ENCODE measurements around the gene JAKMIP2.

The JAKMIP2 gene

DNA sequence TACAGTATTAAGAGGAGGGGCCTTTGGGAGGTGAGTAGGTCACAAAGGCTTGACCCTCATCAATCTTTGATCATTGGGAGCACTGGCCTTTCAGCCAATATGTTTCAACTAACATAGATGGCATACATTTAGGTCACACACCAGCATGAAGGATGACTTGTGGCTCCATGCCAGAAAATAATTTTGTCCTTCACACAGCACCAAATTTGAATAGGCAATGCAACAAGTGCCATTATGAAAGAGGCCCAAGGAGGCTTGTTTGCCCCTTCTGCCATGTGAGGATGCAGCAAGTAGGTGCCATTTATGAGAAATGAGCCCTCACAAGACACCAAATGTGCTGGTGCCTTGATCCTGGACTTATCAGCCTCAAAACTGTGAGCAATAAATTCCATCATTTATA is 81.1 kb downstream of the JAKMIP2 start:
- no peak for DNase-seq (ENCODE audit: low read depth in 2 of 3, low spot score in 1 of 3)

DNA sequence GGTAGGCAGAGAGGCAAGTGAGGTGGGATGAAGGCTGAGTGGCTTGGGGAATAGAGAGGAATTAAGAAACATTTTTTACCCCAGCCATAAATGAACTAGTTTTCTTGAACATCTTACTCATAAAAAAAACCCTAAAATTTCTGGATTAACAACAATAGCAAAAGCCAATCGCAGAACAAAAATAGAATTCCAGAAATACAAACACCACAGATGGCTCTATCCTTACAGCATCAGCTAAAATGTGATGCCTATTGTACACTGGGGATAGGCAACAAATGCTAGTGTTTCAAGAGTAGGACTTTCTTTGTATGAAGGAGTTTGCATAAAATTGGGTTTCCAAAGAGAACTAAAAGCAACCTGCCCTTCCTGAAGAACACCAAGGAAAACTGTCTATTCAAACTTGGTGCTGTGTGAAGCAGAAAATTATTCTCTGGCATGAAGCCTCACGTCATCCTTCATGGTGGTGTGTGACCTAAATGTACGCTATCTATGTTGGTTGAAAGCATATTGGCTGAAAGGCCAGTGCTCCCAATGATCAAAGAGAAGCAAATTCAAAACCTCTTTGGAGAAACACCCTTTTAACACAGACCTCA is 82.9 kb downstream of the JAKMIP2 start:
- DNase-seq (ENCODE audit: low read depth in 2 of 3, low spot score in 1 of 3): no peak

DNA sequence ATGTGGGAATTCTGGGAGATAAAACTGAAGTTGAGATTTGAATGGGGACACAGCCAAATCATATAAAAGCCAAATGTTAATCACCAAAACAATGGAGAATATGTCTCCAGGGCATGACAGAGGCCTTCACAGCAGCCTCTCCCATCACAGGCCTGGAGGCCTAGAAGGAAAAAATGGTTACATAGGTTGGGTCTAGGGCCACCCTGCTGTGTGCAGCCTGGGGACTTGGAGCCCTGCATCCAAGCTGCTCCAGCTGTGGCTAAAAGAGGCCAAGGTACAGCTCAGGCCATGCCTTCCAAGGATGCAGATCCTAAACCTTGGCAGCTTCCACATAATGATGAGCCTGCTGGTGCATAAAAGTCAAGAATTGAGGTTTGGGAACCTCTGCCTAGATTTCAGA is 85.1 kb downstream of the JAKMIP2 start:
- DNase-seq (ENCODE audit: low read depth in 2 of 3, low spot score in 1 of 3): no peak

DNA sequence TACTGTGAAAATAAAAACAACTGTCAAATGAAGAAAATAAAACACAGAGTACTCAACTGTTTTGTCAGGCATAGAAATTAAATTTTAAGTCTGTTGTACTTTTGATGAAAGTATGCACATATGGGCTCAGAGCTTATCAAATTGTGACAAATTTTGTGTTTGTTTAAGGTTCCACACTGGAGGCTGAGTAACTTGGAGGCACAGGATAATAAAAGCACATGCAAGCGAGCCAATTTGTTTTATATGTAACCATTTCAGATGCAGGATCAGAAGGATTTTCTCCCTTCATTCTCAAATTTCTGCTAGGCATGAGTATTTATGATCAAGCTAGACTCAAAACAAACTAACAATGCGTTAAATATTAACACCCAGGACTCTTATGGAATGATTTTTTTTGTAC is 87.8 kb downstream of the JAKMIP2 start:
- DNase-seq (ENCODE audit: low read depth in 2 of 3, low spot score in 1 of 3): no peak

DNA sequence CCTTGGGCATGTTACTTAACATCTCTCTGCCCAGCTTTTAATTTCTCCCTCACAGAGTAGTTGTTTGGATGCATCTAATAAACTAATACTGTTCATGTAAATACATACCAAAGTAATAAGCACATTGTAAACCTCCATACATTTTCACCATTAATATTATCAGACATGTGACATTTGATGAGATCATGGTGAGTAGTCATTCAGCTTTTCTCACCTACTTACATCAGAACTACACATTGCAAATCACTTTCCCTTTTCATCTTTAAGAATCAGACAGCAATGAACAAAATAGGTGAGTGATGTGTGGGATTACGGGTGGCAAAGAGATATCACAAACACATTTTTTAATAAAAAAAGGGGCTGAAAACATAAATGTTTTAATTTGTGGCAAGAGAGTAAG is 89.3 kb downstream of the JAKMIP2 start:
- DNase-seq (ENCODE audit: low read depth in 2 of 3, low spot score in 1 of 3): no peak

DNA sequence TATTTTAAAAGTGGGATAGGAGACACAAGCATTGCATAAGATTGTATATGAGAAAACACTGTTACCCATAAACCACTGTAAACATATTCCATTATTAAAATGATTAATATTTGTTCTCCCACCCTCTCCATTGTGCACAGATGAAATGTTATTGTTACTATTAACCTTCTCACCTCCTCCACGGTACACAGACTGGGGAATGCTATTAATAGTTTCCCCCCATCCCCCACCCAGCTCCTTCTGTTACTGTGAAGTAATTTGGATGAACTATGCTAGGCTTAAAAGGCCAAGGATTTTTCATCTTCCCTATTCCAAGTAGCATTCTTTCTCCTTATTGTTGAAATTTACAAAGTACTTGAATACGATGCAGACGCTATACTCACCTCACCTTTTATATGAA is 91.4 kb downstream of the JAKMIP2 start:
- no peak for DNase-seq (ENCODE audit: low read depth in 2 of 3, low spot score in 1 of 3)

DNA sequence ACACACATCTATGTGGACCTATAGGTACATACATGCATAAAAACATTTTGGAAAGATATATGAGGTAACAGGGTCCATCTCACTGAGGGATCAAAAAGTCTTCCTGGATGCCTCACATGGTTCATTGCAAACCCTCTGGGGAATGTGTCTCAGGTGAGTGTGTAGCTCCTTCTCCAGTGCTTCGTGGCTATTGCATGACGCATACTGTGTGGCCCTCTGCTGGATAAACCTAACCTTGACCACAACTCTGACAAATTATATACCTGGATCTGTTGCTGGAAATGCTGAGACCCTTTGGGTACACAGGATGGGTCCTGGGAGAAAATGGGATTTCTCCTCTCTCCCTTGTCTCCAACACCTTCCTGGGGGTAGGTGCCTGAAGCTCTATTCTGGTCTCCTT is 91.9 kb downstream of the JAKMIP2 start:
- DNase-seq (ENCODE audit: low read depth in 2 of 3, low spot score in 1 of 3): no peak

DNA sequence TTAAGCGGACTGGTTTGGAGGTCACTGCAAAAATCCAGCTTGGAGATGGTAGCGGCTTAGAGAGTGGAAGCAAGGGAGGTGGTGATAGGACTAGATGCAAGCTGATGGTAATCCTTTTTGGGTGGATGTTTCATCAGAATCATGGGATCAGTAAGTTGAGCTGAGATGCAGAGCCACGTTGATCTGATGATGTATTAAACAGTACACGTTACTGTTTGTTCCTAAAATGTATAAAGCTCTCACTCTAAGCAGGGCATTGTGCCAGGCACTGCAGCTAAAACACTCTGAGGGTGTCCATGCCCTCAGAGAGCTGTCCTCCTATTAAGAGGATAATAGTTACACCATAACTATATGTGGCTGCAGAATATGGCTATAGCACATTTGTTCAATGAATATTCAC is 93.1 kb downstream of the JAKMIP2 start:
- no peak for DNase-seq (ENCODE audit: low read depth in 2 of 3, low spot score in 1 of 3)

DNA sequence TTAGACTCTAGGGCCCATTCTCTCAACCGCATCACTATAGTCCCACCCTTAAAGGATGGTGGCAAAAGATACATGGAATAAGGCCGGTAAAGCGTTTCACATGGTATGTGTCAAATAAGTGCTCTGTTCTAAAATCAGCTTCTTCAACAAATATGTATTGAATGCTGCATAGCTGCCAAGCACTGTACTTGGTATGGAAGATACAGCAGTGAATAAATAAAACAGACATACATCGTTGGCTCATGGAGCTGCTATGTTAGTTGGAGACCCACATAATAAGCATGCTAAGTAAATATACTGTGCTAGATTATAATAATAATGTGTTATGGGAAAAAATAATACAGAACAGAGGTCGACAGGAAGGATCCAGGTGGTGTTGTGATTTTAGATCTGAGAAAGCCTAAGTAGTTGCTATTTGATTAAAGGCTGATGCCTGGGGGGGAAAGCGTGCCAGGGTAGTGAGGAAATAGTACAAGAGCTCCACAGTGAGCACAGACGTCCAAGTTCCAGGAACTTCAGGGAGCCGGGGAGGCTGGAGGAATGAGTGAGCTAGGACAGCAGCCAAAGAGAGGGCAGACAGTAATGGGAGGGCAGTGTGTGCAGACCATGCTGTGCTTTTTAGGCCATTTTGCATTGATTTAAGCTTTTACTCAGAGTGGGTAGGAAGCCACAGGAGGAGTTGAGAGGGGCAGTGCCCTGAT is 93.7 kb downstream of the JAKMIP2 start:
- DNase-seq (ENCODE audit: low read depth in 2 of 3, low spot score in 1 of 3): no peak

DNA sequence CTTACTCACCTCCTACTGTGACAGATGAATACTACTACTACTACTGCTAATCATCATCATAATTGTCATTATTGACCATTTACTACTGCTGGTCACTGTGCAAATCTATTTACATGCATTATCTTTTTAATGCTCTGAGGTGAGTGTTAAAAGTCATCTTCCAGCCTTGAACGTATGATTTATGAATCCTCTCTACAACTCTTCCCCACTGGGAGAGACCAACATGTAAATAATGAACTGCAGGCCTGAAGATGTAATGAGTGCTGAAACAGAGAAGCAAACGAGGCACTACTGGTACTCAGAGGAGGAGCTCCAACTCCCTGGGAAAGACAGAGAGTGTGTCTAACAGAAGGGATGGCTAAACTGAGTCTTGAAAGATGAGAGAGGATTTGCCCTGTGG is 95.4 kb downstream of the JAKMIP2 start:
- DNase-seq (ENCODE audit: low read depth in 2 of 3, low spot score in 1 of 3): no peak

DNA sequence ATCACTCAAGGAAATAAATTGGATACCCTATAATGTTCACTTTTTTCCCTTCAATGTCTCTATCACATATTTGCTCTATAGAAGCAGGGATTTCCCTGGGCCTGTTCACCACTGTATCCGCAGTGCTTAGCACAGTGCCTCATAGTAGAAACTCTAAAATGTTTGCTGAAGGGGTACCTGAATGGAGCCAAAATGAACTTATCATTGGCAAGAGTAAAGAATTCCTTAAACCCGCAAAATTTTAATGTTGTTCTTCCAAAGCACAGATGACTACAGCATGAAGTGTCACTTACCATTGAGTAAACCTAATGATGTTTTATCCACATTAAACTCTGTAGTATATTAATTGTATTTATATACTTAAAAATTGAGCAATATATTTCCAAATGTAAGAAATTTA is 96.1 kb downstream of the JAKMIP2 start:
- no peak for DNase-seq (ENCODE audit: low read depth in 2 of 3, low spot score in 1 of 3)

DNA sequence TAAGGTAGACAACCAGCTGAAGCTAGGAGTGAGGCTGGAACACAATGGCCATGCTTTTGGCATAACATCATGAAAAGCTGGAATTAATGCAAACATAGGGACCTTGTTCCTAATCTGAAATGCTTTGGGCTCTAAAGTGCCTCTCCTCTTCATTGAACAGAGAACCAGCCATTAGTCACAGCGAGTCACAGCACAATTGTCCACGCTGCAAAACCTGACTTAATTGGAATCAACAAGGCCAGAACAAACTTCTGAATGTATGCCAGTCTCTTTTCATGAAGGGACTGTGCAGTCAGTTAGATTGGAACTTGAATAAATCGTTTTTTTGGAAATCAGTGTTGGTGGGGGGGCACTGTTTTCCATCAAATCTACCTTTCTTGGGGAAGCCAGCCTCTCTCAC is 96.5 kb downstream of the JAKMIP2 start:
- no peak for DNase-seq (ENCODE audit: low read depth in 2 of 3, low spot score in 1 of 3)

DNA sequence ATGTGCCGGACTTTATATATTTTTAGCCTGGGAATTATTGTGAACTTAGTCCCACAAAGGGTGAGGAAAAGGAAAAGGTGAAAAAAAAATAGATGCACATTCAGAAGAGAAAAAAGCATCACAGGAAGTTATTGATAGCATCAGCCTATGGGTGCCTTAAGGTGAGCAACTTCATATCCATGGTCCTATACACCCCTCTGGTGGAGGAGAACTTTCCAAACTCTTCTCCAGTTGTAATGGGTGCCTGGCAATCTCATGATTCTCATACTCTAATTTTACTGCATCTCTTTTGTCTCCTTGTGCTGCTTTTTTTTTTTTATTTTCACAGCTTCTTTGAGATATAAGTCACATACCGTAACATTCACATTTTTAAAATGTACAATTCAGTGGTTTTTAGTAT is 107.4 kb downstream of the JAKMIP2 start:
- no peak for DNase-seq (ENCODE audit: low read depth in 2 of 3, low spot score in 1 of 3)

DNA sequence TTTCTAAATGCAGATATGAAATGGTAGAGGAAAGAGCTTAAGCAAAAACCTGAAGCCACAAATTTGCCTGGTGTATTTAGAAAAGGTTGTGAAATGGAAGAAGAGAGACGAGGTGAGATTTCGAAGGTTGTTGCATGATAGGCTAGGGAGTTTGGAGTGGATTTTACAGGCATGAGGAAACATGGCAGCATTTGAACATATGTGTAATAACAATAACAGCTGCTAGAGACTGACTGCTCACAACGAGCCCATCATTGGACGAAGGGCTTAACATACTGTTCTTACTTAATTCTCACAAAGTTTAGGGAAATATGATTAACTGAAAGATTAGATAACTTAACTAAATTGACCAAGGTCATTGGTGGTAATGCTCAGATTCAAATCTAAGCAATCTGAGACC is 108.1 kb downstream of the JAKMIP2 start:
- no peak for DNase-seq (ENCODE audit: low read depth in 2 of 3, low spot score in 1 of 3)

DNA sequence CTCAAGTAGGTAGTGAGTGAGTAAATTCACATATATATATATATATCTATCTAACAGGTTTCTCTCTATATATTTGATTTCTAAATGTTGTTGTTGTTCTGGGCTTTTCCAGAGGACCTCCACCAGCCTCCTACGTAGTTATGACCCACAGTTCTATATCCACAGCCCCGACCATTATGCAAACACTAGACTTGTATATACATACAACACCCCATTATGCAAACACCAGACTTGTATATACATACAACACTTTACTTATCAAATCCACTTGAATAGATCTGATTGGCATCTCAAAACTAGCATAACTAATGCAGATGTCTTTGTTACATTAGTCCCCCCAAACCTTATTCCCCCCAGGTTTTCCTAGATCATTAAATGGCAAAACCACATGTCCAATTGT is 108.7 kb downstream of the JAKMIP2 start:
- DNase-seq (ENCODE audit: low read depth in 2 of 3, low spot score in 1 of 3): no peak

DNA sequence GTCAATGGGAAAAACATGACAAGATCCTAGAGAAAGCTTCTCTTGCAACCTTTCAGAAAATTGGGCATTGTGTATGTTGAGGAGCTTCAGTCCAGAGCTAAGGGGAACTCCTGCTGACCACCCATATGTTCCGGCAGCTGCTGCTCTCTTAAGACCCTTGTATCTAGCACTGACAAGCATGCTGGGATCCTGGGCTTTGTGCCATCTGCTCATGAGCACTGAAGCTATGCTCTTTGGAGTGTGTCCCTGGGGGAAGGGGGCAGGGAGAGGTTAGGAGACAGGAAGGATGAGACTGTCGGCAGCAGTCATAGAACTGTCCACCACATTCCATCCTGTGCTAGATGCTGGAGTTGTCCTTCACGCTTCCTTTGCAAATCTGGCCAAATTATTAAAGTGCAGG is 109.3 kb downstream of the JAKMIP2 start:
- no peak for DNase-seq (ENCODE audit: low read depth in 2 of 3, low spot score in 1 of 3)

DNA sequence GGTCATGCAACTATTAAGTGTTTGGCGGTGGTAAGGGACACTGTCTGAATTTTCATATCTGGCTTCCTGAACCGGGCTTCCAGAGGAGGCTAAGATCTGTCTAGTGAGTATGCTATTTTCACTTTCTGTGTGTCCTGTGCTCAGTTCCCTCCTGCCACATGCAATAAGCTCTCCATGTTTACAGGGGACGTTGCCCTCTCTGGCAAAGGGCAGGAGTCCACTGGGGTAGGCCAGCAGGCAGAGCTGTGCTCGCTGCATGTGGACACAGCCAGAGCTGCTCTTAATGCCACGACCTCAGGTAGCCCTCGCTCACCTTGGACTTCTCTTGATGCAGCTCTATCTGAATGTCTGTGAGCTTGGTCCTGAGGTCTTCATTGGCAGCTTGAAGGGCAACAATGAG is 111.2 kb downstream of the JAKMIP2 start:
- no peak for DNase-seq (ENCODE audit: low read depth in 2 of 3, low spot score in 1 of 3)

DNA sequence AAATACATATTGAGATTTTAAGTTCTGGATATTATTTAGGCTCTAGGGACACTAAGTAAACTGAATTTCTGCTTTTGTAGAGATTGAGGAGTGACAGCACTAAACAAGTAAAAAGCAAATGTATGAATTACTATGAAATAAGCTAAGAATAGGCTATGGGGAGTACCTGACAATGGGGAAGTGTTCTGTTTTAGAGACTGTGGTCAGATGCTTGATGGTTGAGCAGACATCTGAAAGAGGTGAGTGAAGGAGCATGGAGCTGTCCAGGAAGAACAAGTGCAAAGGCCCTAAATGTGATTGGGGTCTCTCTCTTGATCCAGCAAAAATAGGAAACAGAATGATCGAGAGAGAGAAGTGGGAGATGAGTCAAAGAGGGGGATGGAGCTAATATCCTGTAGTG is 111.7 kb downstream of the JAKMIP2 start:
- DNase-seq (ENCODE audit: low read depth in 2 of 3, low spot score in 1 of 3): no peak

DNA sequence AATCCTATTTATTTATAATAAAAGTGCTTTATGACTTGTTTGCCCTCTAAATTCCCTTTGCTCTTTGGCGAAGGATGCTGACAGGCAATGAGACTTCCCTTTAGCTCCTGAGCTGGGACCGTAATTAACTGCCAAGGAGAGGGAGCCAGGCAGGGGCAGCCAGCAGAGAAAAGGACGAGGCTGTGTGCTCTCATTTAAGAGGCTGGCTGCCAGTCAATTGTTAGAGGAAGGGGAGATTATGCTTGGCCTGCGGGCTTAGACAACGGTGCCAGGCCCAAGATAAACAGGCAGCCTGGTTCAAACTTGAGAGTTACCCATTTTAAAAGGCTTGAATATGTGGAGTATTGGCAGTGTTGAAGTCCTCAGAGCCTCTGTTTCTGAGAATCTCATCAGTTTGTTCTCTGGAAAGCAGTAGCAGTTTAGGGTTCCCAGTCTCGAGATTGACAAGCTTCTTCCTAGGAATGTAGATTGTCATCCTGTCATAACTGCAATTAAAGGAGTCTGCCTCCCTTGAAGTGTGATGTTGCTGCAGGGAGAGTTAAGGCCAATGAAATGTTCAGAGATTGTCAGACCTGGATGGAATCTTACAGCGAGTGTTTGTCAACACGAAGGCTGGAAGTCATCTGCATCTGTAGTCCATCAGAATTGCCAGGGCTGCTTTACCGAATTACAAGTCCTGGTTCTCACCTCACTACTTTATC is 113.2 kb downstream of the JAKMIP2 start:
- no peak for DNase-seq (ENCODE audit: low read depth in 2 of 3, low spot score in 1 of 3)

DNA sequence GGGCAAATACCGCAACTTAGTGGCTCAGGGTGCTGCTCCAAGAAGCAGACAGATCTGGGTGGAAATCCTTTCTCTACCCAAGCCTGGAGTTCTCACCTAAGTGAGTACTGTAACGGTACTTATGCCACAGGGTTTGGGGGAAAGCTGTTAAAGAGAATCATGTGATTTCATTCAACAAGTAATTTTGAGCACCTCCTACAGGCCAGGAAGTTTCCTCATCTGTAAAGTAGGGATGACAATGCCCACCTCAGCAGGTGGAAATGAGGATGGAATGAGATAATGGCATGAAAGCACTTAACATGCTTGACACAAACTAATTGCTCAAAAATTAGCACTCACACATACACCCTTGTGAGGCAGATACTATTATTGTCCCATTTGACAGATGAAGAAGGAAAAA is 114.1 kb downstream of the JAKMIP2 start:
- DNase-seq (ENCODE audit: low read depth in 2 of 3, low spot score in 1 of 3): no peak

DNA sequence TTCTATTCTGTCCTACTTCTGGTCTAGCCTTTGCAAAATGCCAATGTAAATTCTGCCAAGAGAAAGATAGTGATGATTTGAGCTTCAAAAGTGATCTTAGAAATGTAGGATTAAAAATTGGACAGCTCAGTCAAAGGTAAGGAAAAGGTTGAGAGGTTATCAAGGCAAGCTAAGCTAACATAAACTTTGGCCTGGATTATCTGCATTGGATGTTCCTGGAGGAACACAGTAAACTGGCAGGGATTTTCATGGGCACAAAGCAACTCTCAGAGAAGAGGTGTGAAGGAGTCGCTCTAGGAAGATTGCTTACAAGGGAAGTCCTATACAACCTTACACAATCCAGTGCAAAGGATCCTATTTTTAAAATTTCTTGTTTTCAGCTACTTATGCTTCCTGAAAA is 115.2 kb downstream of the JAKMIP2 start:
- no peak for DNase-seq (ENCODE audit: low read depth in 2 of 3, low spot score in 1 of 3)

DNA sequence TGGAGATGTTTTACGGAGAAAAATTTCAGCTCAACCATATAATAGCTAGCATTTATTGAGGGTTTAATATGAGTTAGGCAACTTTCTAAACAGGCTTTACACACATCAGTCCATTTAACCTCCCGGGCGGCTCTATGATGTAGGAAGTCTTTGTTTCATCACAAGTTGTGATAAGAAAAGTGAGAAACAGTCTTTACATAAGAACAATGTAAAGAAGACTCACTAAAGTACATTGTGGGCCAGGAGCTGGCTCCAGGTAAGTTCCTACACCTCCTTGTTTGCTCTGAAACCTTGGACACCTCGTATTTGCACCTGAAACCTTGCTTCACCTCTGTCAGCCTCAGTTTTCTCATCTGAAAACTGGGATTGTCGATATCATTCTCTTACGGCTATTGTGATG is 116.1 kb downstream of the JAKMIP2 start:
- no peak for DNase-seq (ENCODE audit: low read depth in 2 of 3, low spot score in 1 of 3)

DNA sequence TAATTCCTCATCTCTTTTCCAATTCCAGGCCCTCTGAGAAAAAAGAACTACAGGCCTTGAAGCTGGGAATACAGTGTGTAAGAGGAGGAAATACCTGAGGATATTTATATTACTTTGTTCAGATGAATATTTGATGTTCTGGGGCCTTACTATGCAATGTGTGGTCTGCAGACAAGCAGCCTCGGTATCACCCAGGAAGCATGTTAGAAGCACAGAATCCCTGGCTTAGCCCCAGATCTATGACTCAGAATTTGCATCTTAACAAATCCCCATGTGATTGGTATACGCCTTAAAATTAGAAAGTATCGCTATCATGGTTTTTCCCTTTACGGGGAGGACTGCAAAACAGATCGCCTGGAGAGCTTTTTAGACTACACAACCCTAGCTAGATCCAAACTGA is 121.0 kb downstream of the JAKMIP2 start:
- DNase-seq (ENCODE audit: low read depth in 2 of 3, low spot score in 1 of 3): no peak

All from stimulated activated CD4-positive, alpha-beta T cell treated with anti-CD3 and anti-CD28 coated beads, Interleukin-12 subunit alpha, Interleukin-12 subunit beta, amount 100 ng/mL, for 48 hours (primary cell).